Measurements from ENCODE around the gene ZNF174. TPM values are rescaled to one million over a fixed set of nuclear protein-coding genes. Genes with fewer than 3 reads are reported as not detected.

Gene ZNF174
- total RNA-seq, 2 donors from 2014 or later: 11.2 to 19.8 TPM

DNA sequence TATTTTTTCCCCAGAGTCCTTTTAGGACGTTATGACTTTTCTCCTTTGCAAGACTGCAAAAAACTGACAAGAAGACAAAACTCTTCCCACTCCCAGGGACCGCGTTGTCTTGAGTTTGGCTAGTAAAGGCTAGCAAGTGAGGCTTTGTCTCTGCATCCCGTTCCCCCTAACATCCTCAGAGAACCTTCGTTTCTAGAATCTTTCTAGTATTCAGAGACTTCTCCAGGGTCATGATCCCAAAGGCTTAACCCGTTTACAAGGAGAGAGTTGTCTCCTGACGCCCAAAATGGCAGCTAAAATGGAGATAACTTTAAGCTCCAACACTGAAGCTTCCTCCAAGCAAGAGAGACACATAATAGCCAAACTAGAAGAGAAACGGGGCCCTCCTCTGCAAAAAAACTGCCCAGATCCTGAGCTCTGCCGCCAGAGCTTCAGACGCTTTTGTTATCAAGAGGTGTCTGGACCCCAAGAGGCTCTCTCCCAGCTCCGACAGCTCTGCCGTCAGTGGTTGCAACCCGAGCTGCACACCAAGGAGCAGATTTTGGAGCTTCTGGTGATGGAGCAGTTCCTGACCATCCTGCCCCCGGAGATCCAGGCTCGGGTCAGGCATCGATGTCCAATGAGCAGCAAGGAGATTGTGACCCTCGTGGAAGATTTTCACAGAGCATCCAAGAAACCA lies 843 bp downstream of the ZNF174 start:
- peak overlapping the region; percentile 57 to 65 for H3K4me3 ChIP-seq
- H3K27ac ChIP-seq: peak overlapping the region; percentile 68 to 70
- no peaks in the 10 kb centered on the region for H3K4me1 ChIP-seq (replicated peaks)
- peaks cover 0 to 23% of the 10 kb centered on the region in 2 donors for H3K36me3 ChIP-seq
- intact Hi-C loops (cut with DNase I): loop anchor here (2.0 to 10.0 kb wide), 2 partner anchors 57 to 97 kb away; partner anchors contain the start of genes TIGD7 and ZNF75A
- no peaks in the 10 kb centered on the region for H3K27me3 ChIP-seq (replicated peaks; ENCODE audit: insufficient read depth)
- TF ChIP-seq POLR2A (IDR thresholded peaks at IDR 0.05) (no peak), POLR2AphosphoS5 (IDR thresholded peaks at IDR 0.05) (no peak), CTCF (IDR thresholded peaks at IDR 0.05) (no peak)
- no peak for DNase-seq (ENCODE audit: low spot score)
- 25% methylated on average over 17 of the region's 17 CpGs for WGBS
- no peaks in the 10 kb centered on the region for H3K9me3 ChIP-seq

GRCh38 chr16:3408561-3409197 lies 7.7 kb downstream of the ZNF174 start:
- 94% methylated on average over 12 of the region's 12 CpGs for WGBS
- intact Hi-C loops (cut with DNase I): loop anchor here (10.0 kb wide), 1 partner anchor 104 kb away; the partner anchor contains the start of genes TIGD7 and ZNF75A
- Histone ChIP-seq H3K36me3 (peaks cover 10 to 35% of the 10 kb centered on the region in 2 donors), H3K9me3 (peaks cover 12% of the 10 kb centered on the region), H3K27ac (no peak overlapping the region), H3K4me1 (replicated peaks) (no peaks in the 10 kb centered on the region), H3K4me3 (no peak overlapping the region), H3K27me3 (replicated peaks; ENCODE audit: insufficient read depth) (no peaks in the 10 kb centered on the region)
- DNase-seq (ENCODE audit: low spot score): no peak
- no peak for TF ChIP-seq POLR2AphosphoS5 (IDR thresholded peaks at IDR 0.05)
- TF ChIP-seq POLR2A (IDR thresholded peaks at IDR 0.05): no peak
- TF ChIP-seq CTCF (IDR thresholded peaks at IDR 0.05): no peak

DNA sequence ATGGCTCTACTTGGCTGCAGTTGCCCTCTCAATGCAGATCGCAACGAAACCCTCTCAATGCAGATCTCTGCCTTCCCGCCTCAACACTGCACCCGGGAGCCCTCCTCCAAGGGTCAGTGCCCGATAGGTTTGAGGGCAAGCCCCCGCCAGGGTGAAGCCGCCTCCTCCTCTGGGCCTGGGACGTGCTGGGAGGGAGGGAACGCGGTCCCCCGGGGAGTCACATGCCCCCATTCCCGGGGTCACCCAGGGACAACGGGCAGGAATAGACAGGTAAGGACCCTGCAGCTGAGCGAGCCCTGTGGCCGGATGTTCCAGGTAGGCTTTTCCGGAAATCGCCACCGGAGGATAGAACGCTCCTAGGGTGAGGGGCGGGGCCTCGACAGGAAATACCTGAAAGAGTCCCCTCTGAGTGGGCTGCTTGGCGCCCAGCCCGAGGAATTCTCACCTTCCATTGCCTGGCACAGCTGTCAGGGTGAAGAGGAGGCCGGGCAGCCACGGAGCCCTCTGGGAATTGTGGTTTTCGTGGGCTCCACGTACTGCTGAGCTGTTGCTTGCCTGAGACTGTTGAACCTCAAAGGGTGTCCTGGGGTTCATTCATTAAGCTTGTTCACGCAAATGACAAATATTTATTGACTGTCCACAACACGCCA lies 12.8 kb downstream of the ZNF174 start:
- Histone ChIP-seq H3K27me3 (replicated peaks; ENCODE audit: insufficient read depth) (no peaks in the 10 kb centered on the region), H3K4me3 (no peak overlapping the region), H3K27ac (no peak overlapping the region), H3K36me3 (peaks cover 1% of the 10 kb centered on the region in 2 donors), H3K9me3 (peaks cover 1% of the 10 kb centered on the region), H3K4me1 (replicated peaks) (no peaks in the 10 kb centered on the region)
- no peak for TF ChIP-seq POLR2AphosphoS5 (IDR thresholded peaks at IDR 0.05)
- TF ChIP-seq POLR2A (IDR thresholded peaks at IDR 0.05): no peak
- no peak for TF ChIP-seq CTCF (IDR thresholded peaks at IDR 0.05)
- intact Hi-C loops (cut with DNase I): no loop called here
- no peak for DNase-seq (ENCODE audit: low spot score)
- 54% methylated on average over 28 of the region's 29 CpGs for WGBS

DNA sequence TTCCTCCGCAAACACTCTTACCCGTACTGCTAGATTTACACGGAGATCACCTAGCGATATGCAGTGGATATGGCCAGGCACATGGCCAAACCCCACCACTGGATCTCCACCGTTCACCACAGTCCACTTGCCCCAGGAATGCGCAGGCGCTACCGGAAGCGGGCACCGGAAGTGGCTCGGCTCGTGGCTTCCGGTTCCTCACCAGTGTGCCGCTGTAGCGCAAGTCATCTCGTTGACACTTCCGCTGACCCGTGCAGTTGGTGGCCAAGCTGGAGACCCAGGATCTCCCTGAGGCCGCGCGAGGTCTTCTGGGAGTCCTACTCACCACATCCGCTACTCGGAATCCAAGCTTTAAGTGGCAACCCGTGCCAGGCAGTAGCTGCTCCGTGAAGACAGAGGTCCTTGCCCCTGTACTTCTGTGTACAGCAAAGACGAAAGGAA lies 30.8 kb downstream of the ZNF174 start:
- Histone ChIP-seq H3K27me3 (replicated peaks; ENCODE audit: insufficient read depth) (no peaks in the 10 kb centered on the region), H3K4me3 (no peak overlapping the region), H3K27ac (no peak overlapping the region), H3K36me3 (no peaks in the 10 kb centered on the region), H3K4me1 (replicated peaks) (no peaks in the 10 kb centered on the region), H3K9me3 (no peaks in the 10 kb centered on the region)
- DNase-seq (ENCODE audit: low spot score): no peak
- intact Hi-C loops (cut with DNase I): no loop called here
- TF ChIP-seq CTCF (IDR thresholded peaks at IDR 0.05): no peak
- no peak for TF ChIP-seq POLR2AphosphoS5 (IDR thresholded peaks at IDR 0.05)
- TF ChIP-seq POLR2A (IDR thresholded peaks at IDR 0.05): no peak
- 68% methylated on average over 25 of the region's 26 CpGs for WGBS
